H7 (cell line): ENCODE data around the gene SLC17A9. TPM values are rescaled to one million over a fixed set of nuclear protein-coding genes. Genes with fewer than 3 reads are reported as not detected.
A peak's percentile ranks its signal among the peaks of the same experiment; 100 is the strongest.

Source experiments
- DNase-seq: peaks from one replicate; pipeline ENCODE4 v3.0.0; 2012
- H3K27me3 ChIP-seq: 2 replicates; pipeline ENCODE4 v1.6.0; 2011; ENCODE audit warnings: mild to moderate bottlenecking, low read length; ENCODE audit not compliant: control insufficient read depth, insufficient read depth
- H3K36me3 ChIP-seq: replicated peaks from 2 replicates; pipeline ENCODE4 v1.5.1; 2011; ENCODE audit warnings: low read length; ENCODE audit not compliant: control insufficient read depth, insufficient read depth
- H3K4me3 ChIP-seq: 2 replicates; pipeline ENCODE4 v1.5.1; 2011; ENCODE audit warnings: low read depth, mild to moderate bottlenecking, control low read depth, low read length, moderate library complexity; ENCODE audit not compliant: insufficient read depth
- total RNA-seq: library from RNA; depleted of rRNA; stranded (reverse); fragments of >200 nt; shearing (Covaris generic); gene quantifications from 2 replicates; pipeline ENCODE4 v1.2.3, GENCODE V29; 2014; rRNA removed

SLC17A9 gene
- 32.6 and 41.4 TPM in 2 replicates for total RNA-seq

- peaks cover 22% of the 10 kb centered on the region for H3K36me3 ChIP-seq
- H3K4me3 ChIP-seq = peak within 1 kb of the TSS; percentile 54
- peak; percentile 96 for DNase-seq
- H3K27me3 ChIP-seq = no peaks in the 10 kb centered on the region
These were observed at the start of gene SLC17A9 for GRCh38 chr20:62952373-62952967. TSS of gene SLC17A9 (plus strand) at chr20:62952709. CDS start at chr20:62952831, 122 bp downstream.

DNA sequence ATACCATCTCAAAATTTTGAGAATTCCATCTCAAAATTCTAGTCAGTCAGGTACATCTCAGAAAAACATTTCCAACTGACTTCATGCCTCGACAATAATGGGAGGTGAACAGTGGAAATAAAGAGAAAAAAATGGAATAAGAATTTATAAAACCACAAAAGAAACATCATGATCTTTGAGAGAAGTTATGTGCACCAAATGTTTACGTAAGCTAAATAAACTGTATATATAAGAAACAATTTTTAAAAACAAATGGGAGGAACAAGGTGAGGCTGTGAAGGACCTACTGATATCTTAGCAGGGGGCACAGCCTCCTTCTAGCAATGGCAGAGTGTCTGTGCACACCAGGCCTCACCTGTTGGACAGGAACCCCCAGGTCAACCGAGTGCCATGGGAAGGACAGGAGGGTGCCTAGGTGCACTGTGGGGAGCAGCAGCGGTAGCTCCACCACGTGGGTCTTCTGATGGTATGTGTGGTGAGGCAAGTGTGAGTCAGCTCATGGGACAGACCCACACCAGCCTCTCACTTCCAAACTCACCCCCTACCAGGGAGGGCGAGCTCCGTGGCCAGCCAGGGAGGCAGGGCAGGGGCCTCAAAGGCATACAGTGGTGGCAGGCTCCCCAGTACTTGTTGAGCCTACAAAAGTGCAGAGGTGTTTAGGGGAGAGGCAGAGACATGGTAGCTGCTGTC, 49.4 kb upstream of the SLC17A9 start:
- Histone ChIP-seq H3K36me3 (peaks cover 51% of the 10 kb centered on the region), H3K27me3 (no peaks in the 10 kb centered on the region), H3K4me3 (no peak overlapping the region)
- no peak for DNase-seq

GRCh38 chr20:62905536-62906117, 46.9 kb upstream of the SLC17A9 start:
- no peak for DNase-seq
- H3K27me3 ChIP-seq = no peaks in the 10 kb centered on the region
- no peak overlapping the region for H3K4me3 ChIP-seq
- H3K36me3 ChIP-seq = peaks cover 75% of the 10 kb centered on the region

- Histone ChIP-seq H3K4me3 (no peak overlapping the region), H3K27me3 (no peaks in the 10 kb centered on the region), H3K36me3 (peaks cover 78% of the 10 kb centered on the region)
- no peak for DNase-seq
These were observed 46.3 kb upstream of the SLC17A9 start for GRCh38 chr20:62906209-62906608.

DNA sequence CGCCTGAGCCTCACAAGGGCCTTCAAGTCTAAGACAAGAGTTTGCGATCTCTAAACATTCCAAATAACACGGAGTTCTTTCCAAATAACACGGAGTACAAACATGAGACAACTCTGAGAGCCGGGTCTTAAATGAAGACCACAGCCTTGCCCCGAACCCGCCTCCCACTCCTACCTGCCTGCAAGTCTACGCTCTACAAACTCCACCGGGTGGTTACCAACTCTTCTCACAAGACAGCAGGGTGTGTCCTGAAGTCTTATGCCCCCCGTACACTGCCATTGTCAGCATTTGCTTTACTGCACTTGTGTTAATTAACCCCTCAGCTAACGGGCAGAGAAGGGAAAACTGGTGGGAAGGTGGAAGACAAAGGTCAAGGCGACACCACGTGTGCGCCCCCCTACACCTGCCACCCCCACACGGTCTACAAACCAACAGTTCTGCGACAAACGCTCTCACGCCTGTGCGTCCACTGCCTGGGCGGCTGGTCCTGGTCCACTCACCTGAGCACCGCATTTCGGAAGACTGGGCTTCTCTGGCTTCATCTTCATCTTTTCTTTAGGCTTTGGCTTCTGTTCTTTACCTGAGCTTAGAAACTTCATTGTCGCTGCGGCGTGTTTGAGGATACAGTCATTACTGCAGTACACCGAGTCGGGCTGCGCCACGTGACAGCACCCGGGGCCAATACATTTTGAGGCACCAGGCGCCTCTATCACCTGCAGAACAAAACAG, 45.7 kb upstream of the SLC17A9 start:
- H3K36me3 ChIP-seq = peaks cover 79% of the 10 kb centered on the region
- no peak overlapping the region for H3K4me3 ChIP-seq
- H3K27me3 ChIP-seq = no peaks in the 10 kb centered on the region
- DNase-seq = no peak

DNA sequence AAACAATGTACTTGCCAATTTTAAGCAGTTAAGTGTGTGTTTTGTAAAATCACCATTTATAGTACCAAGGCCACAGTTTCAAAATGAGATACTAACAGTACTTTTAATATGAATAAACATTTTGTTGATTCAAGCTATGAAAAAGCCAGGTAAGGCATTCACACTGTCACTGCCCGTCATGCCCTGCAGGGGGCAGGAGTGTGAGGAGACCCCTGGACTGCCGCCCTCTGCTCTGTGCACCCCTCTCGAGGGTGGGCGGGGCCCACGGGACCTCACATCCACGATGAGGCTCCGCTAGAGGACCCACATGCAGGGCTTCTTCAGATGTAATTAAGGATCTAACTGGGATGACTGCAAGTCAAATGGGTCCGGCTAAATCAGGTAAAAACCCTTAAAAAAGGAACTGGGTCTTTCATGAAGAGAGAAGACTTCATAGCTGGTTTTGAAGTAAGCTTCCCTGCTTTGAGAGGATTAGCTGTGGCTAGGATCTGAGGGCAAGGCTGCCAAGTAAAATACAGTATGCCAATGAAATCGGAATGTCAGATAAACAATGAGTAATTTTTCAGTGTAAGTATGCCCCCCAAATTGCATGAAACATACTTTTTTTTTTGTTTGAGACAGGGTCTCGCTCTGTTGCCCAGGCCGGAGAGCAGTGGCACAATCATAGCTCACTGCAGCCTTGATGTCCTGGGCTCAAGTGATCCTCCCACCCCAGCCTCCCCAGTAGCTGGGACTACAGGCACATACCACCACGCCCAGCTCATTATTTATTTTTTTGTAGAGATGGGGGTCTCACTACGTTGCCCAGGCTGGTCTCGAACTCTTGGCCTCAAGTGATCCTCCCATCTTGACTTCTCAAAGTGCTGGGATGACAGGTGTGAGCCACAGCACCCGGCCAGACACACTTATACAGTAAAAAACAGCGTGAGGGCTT, 44.9 kb upstream of the SLC17A9 start:
- H3K4me3 ChIP-seq = no peak overlapping the region
- H3K27me3 ChIP-seq = no peaks in the 10 kb centered on the region
- DNase-seq = peak; percentile 90
- peaks cover 81% of the 10 kb centered on the region for H3K36me3 ChIP-seq

DNA sequence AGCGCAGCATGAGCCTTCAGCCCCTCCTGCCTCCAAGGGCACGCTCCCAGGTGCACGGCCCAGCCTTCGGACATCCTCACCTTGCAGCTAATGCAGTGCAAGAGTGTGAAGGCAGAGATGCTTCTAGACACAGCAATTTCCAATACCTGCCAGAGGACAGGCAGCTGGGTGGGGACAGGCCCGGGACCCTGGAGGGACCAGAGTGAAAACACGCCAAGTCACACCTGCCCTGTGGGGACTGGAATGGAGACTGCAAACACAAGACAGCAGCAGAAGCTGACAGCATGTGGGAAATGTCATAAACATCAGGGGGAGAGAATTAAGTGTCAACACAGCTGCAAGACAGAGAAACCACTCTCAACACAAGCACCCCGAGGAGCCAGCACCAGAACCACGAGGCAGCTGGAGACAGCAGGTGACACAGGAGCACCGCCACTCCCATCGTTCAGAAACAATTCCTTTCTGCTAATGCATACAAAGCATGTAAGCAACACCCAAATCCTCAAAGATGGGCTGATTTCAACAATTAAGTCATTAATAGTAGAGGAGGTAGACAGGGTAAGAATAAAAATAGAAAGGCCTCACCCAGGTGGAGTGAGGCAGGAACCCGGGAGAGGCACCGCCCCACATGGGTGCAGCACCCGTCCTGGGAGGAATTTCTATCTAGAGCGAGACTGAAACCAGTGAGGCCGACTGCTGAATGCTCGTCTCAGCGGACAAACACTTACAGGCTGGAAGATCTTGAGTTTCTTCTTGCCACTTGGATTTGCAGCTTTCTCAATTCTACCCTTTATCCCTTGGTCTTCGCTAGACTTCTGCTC, 43.3 kb upstream of the SLC17A9 start:
- peaks cover 76% of the 10 kb centered on the region for H3K36me3 ChIP-seq
- H3K4me3 ChIP-seq = no peak overlapping the region
- DNase-seq = no peak
- no peaks in the 10 kb centered on the region for H3K27me3 ChIP-seq

GRCh38 chr20:62910217-62910766, 42.2 kb upstream of the SLC17A9 start:
- no peak for DNase-seq
- Histone ChIP-seq H3K4me3 (no peak overlapping the region), H3K27me3 (no peaks in the 10 kb centered on the region), H3K36me3 (peaks cover 67% of the 10 kb centered on the region)

DNA sequence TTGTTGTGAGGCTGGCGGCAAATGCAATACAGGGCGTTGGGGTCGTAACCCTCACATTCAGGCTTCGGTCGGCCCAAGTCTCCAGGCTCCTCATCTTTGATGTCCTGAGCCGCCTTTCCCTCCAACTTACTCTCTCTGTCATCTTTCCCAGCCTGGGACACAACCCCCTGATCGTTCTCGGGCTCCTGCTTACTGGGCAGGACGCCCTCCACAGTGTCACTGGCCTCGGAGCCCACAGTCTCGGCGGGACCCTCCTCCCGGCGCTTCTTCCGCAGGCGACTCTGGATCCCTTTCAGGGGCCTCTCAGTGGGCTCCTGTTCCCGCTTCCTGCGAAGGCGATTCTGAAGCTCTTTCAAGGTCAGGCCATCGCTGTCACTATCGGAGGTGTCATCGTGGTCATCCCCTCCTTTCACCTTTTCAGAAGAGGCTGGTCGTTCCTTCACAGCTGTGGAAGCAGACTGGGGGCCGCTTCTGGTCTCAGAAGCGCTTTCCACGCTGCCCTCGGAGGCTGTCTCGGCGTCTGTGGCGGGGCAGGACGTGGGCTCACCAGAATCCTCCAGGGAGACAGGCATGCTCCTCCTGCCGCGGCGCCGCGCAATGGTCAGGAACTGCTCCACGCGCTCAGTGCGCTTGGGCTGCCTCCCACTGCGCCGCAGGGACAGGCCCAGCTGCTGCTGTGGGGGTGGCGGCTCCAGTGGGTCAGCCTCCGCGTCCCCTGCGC, 41.6 kb upstream of the SLC17A9 start:
- Histone ChIP-seq H3K27me3 (no peaks in the 10 kb centered on the region), H3K36me3 (peaks cover 60% of the 10 kb centered on the region), H3K4me3 (no peak overlapping the region)
- DNase-seq = no peak

DNA sequence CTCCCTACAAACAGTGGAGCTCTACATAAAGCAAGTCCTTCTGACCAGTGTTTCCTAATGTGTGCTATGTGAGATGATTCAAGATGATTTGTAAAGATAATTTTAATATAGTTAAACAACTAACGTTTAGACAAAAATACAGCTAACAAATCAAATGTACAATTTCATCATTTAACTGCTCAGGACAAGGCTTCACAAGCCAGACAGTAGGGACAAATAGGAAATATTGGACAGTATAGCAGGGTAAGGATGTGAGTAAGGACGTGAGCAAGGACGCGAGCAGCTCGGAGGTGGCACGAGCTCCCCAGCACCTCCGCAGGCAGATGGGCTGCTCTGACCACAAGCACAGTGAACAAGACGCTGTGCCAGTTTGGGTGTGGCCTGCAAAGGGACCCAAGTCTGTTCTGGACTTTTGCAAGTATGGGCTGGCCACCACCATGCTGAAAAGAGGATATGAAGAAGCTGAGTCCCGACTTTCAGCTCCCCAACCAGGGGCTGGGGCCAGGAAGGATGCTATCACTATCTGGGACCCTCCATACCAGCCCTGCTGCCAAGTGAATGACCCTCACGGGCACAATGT, 40.7 kb upstream of the SLC17A9 start:
- DNase-seq = no peak
- Histone ChIP-seq H3K27me3 (no peaks in the 10 kb centered on the region), H3K4me3 (no peak overlapping the region), H3K36me3 (peaks cover 52% of the 10 kb centered on the region)

DNA sequence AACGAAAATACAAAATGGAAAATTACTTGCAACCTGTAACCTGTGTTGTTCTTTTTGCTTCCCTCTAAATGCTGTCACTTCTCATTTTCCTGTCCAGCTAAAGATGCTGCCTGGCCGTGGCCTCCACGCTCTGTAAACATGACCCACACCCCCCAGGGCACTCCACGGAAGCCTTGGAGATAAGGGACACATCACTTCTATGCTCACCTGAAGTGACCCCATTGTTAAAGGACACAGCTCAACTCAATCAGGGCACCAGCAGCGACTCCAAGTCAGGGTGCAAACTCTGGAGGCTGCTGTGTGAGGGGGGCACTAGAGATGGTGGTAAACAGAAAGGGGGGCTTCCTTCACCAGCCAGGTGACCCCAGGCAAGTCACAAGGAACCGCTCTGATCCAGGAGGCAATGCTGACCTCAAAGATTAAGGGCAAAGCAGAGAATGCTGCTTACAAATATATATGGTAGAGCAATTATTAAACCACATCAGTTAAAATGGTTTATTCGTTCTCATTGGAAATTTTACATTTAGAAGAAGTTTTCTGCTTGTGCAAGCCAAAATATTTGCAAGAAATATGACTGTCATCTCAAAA, 39.4 kb upstream of the SLC17A9 start:
- H3K27me3 ChIP-seq = no peaks in the 10 kb centered on the region
- peaks cover 40% of the 10 kb centered on the region for H3K36me3 ChIP-seq
- no peak for DNase-seq
- no peak overlapping the region for H3K4me3 ChIP-seq

DNA sequence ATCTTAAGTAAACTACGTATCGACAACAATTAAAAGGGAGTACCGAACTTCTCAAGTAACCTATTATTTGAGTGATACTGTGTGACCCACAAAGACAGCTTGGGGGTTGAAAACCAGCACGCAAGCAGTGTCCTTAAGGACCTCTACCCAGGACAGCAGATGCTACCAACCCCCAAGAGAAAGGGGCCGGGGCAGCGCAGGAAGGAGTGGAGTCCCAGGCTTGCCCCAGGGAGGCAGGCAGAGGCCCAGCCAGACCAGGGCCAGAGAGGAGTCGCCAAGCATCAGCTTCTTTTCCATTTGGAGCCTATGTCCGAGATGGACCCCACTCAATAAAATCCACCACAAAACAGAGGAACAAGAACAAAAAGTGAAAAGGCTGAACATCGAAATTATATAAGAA, 38.1 kb upstream of the SLC17A9 start:
- Histone ChIP-seq H3K4me3 (no peak overlapping the region), H3K27me3 (no peaks in the 10 kb centered on the region), H3K36me3 (peaks cover 28% of the 10 kb centered on the region)
- no peak for DNase-seq
